Keratinocyte (primary cell): ENCODE results near the gene HOXA5. TPM values are rescaled to one million over a fixed set of nuclear protein-coding genes. Genes with fewer than 3 reads are reported as not detected.

Experiments
- DNase-seq: peaks from one replicate; pipeline ENCODE4 v3.0.0-alpha.2; 2011; ENCODE audit warnings: low read depth, missing footprints, low spot score
- FAIRE-seq: peaks from 2 replicates; lab custom pipeline; 2011; peaks lifted over from hg19 to GRCh38; lab: Jason Lieb, UNC
- H2AFZ ChIP-seq: 2 replicates; pipeline ENCODE4 v1.6.0; 2012; ENCODE audit warnings: low read length, control low read depth, inconsistent platforms; ENCODE audit not compliant: control insufficient read depth
- H3K27ac ChIP-seq: 2 replicates; pipeline ENCODE4 v1.5.1; 2011; ENCODE audit warnings: low read length; ENCODE audit not compliant: control insufficient read depth, insufficient read depth
- H3K27me3 ChIP-seq: 3 replicates; pipeline ENCODE4 v1.6.0; 2011; ENCODE audit warnings: low read length; ENCODE audit not compliant: control insufficient read depth, insufficient read depth; ENCODE audit errors: extremely low read depth
- H3K36me3 ChIP-seq, 2 experiments: 2 replicates in 1 of 2; 3 replicates in 1 of 2; pipeline ENCODE4 v1.5.1; 2011; ENCODE audit warnings: low read length in 2 of 2, mild to moderate bottlenecking in 1 of 2; ENCODE audit not compliant: control insufficient read depth in 2 of 2, insufficient read depth in 2 of 2; ENCODE audit errors: extremely low read depth in 1 of 2
- H3K4me1 ChIP-seq: 3 replicates; pipeline ENCODE4 v1.5.1; 2011; ENCODE audit warnings: low read length; ENCODE audit not compliant: control insufficient read depth, insufficient read depth; ENCODE audit errors: extremely low read depth
- H3K4me2 ChIP-seq: 3 replicates; pipeline ENCODE4 v1.6.0; 2011; ENCODE audit warnings: low read depth, low read length; ENCODE audit not compliant: control insufficient read depth, insufficient read depth; ENCODE audit errors: extremely low read depth
- H3K4me3 ChIP-seq, 3 experiments: fragments of 200-600 bp in 1 of 3; sonication (generic) in 1 of 3; 2 replicates in 2 of 3; 3 replicates in 1 of 3; pipeline ENCODE4 v1.5.1; 2011 to 2016; ENCODE audit warnings: low read length in 3 of 3, mild to moderate bottlenecking in 3 of 3, control low read depth in 2 of 3, inconsistent platforms in 1 of 3, low read depth in 1 of 3, mixed read lengths in 1 of 3, mixed run types in 1 of 3, moderate library complexity in 1 of 3; ENCODE audit not compliant: control insufficient read depth in 2 of 3, insufficient read depth in 2 of 3; ENCODE audit errors: extremely low read depth in 1 of 3
- H3K79me2 ChIP-seq: 2 replicates; pipeline ENCODE4 v1.6.0; 2012; ENCODE audit warnings: low read length; ENCODE audit not compliant: control insufficient read depth, insufficient read depth
- H3K9ac ChIP-seq: 3 replicates; pipeline ENCODE4 v1.6.0; 2011; ENCODE audit warnings: low read length; ENCODE audit not compliant: control insufficient read depth, insufficient read depth; ENCODE audit errors: extremely low read depth
- H3K9me1 ChIP-seq: 3 replicates; pipeline ENCODE4 v1.6.0; 2011; ENCODE audit warnings: low read length; ENCODE audit not compliant: control insufficient read depth, insufficient read depth; ENCODE audit errors: extremely low read depth
- H3K9me3 ChIP-seq: 2 replicates; pipeline ENCODE4 v1.5.1; 2012; ENCODE audit warnings: low read depth, low read length; ENCODE audit not compliant: control insufficient read depth
- H4K20me1 ChIP-seq: 3 replicates; pipeline ENCODE4 v1.6.0; 2011; ENCODE audit warnings: low read length; ENCODE audit not compliant: control insufficient read depth, insufficient read depth; ENCODE audit errors: extremely low read depth
- EZH2 ChIP-seq: IDR thresholded peaks from one replicate; pipeline ENCODE4 v1.6.1; 2012; ENCODE audit warnings: inconsistent platforms, mild to moderate bottlenecking, low read length, moderate library complexity
- dilution Hi-C: fragments of 300-500 bp; cut with MboI; formaldehyde crosslinking; loops from one replicate; pipeline ENCODE4 v1.7.0; 2020; ENCODE audit warnings: low sequenced_read_pairs; ENCODE audit not compliant: extremely low pct_ligation_motif_present
- polyA plus RNA-seq, 5 experiments: library from polyadenylated mRNA; depleted of rRNA in 3 of 5; stranded (reverse) in 3 of 5; stranded (forward) in 1 of 5; unstranded in 1 of 5; fragments of >200 nt; gene quantifications; 1 replicate in 1 of 5; 2 replicates in 3 of 5; 3 replicates in 1 of 5; pipeline versions ENCODE4 v1.2.1 to v1.2.3, GENCODE V29; 2011 to 2012; ENCODE audit warnings: missing spikeins in 2 of 5, low read depth in 1 of 5, low replicate concordance in 1 of 5
- TF ChIP-seq, protein P1 (sequence below), 3 experiments: IDR thresholded peaks in 1 of 3; conservative IDR thresholded peaks in 1 of 3; optimal IDR thresholded peaks in 1 of 3; 2 replicates in 2 of 3; 3 replicates in 1 of 3; pipeline versions ENCODE3 to v1.5.1; 2011; ENCODE audit warnings: low read length in 3 of 3, mild to moderate bottlenecking in 3 of 3, moderate library complexity in 2 of 3, control low read depth in 1 of 3, inconsistent platforms in 1 of 3; ENCODE audit not compliant: insufficient read depth in 2 of 3; ENCODE audit errors: extremely low read depth in 1 of 3

The HOXA5 gene
- polyA plus RNA-seq, 1 donor (not counting 4 experiments of a cell fraction or from before 2014, with no cell fraction given): 7.1 TPM

GRCh38 chr7:27145914-27146412, 2.5 kb upstream of the HOXA5 start:
- Histone ChIP-seq H3K4me2 (peak overlapping the region; percentile 94), H3K4me3 (peak overlapping the region in 2 of 3 experiments; percentile 32 to 65), H3K27ac (peak overlapping the region; percentile 77), H3K9me3 (no peaks in the 10 kb centered on the region), H3K36me3 (peaks cover 1 to 7% of the 10 kb centered on the region in 2 experiments), H3K4me1 (peaks cover 48% of the 10 kb centered on the region), H3K9me1 (no peaks in the 10 kb centered on the region), H4K20me1 (no peaks in the 10 kb centered on the region), H3K9ac (peak overlapping the region; percentile 93), H3K27me3 (no peaks in the 10 kb centered on the region), H2AFZ (no peak overlapping the region), H3K79me2 (peaks cover 91% of the 10 kb centered on the region)
- no peak for DNase-seq
- no peak for FAIRE-seq
- dilution Hi-C loops: no loop called here
- TF ChIP-seq, protein P1, sequence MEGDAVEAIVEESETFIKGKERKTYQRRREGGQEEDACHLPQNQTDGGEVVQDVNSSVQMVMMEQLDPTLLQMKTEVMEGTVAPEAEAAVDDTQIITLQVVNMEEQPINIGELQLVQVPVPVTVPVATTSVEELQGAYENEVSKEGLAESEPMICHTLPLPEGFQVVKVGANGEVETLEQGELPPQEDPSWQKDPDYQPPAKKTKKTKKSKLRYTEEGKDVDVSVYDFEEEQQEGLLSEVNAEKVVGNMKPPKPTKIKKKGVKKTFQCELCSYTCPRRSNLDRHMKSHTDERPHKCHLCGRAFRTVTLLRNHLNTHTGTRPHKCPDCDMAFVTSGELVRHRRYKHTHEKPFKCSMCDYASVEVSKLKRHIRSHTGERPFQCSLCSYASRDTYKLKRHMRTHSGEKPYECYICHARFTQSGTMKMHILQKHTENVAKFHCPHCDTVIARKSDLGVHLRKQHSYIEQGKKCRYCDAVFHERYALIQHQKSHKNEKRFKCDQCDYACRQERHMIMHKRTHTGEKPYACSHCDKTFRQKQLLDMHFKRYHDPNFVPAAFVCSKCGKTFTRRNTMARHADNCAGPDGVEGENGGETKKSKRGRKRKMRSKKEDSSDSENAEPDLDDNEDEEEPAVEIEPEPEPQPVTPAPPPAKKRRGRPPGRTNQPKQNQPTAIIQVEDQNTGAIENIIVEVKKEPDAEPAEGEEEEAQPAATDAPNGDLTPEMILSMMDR (optimal IDR thresholded peaks at IDR 0.05 in 1 of 3, IDR thresholded peaks at IDR 0.05 in 1 of 3, conservative IDR thresholded peaks at IDR 0.05 in 1 of 3; ENCODE audit: extremely low read depth in 1 of 3, insufficient read depth in 2 of 3, low read length in 3 of 3): no peak
- no peak for TF ChIP-seq EZH2

- dilution Hi-C loops: no loop called here
- peaks cover 92% of the 10 kb centered on the region for H3K79me2 ChIP-seq
- no peak for DNase-seq
Measured at GRCh38 chr7:27145165-27145913, 1.9 kb upstream of the HOXA5 start.

More at GRCh38 chr7:27145165-27145913, 1.9 kb upstream of the HOXA5 start:
- peak overlapping the region; percentile 94 for H3K4me2 ChIP-seq
- H3K9me1 ChIP-seq: no peaks in the 10 kb centered on the region
- peaks cover 53% of the 10 kb centered on the region for H3K4me1 ChIP-seq
- TF ChIP-seq EZH2: no peak
- TF ChIP-seq, protein P1 (optimal IDR thresholded peaks at IDR 0.05 in 1 of 3, IDR thresholded peaks at IDR 0.05 in 1 of 3, conservative IDR thresholded peaks at IDR 0.05 in 1 of 3; ENCODE audit: extremely low read depth in 1 of 3, insufficient read depth in 2 of 3, low read length in 3 of 3): no peak
- no peaks in the 10 kb centered on the region for H3K9me3 ChIP-seq
- H3K27ac ChIP-seq: peak overlapping the region; percentile 77
- no peaks in the 10 kb centered on the region for H3K27me3 ChIP-seq
- H2AFZ ChIP-seq: peak overlapping the region; percentile 17
- peak overlapping the region; percentile 93 for H3K9ac ChIP-seq
- H3K4me3 ChIP-seq: peak overlapping the region in 2 of 3 experiments; percentile 65 to 71
- no peak for FAIRE-seq
- H4K20me1 ChIP-seq: no peaks in the 10 kb centered on the region
- H3K36me3 ChIP-seq: peaks cover 3 to 7% of the 10 kb centered on the region in 2 experiments
